ENCODE data around the gene SEC22A.

The SEC22A gene

DNA sequence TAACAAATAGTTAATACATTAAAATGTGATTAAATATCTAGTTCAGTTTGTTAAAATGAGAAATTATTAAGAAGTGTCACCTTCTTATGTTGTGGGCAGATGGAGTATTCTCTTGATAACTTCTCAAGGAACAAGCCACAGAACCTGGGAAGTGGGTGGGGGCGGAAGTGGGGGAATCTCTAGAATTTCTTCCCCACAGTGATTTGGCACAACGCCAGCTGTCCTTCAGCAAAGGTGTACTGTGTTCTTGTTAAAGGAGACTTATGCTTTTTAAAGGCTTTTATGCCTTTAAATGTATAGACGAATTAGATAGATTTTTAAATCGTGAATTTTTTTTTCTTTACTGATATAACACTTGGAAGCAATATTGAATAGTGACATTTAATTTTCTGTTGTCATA lies 42.4 kb downstream of the SEC22A start:
- H3F3A ChIP-seq (ENCODE audit: insufficient read depth, low read length), result no peaks in the 10 kb centered on the region; the same call in 1 of the 2 replicates
- H3K79me2 ChIP-seq (ENCODE audit: insufficient read depth, low read length), result no peaks in the 10 kb centered on the region
- 0 out of 2 replicates have a peak, but pooled peaks cover 7% of the 10 kb centered on the region for H3K9me3 ChIP-seq (ENCODE audit: low read length)
- H3K27ac ChIP-seq (ENCODE audit: low read depth, low read length, poor library complexity, severe bottlenecking), result no peak overlapping the region
- H3K4me3 ChIP-seq (ENCODE audit: low read depth, low read length, poor library complexity, severe bottlenecking), result no peak overlapping the region
- H2AFZ ChIP-seq (ENCODE audit: low read length), result no peak overlapping the region
- TF ChIP-seq, protein P1, sequence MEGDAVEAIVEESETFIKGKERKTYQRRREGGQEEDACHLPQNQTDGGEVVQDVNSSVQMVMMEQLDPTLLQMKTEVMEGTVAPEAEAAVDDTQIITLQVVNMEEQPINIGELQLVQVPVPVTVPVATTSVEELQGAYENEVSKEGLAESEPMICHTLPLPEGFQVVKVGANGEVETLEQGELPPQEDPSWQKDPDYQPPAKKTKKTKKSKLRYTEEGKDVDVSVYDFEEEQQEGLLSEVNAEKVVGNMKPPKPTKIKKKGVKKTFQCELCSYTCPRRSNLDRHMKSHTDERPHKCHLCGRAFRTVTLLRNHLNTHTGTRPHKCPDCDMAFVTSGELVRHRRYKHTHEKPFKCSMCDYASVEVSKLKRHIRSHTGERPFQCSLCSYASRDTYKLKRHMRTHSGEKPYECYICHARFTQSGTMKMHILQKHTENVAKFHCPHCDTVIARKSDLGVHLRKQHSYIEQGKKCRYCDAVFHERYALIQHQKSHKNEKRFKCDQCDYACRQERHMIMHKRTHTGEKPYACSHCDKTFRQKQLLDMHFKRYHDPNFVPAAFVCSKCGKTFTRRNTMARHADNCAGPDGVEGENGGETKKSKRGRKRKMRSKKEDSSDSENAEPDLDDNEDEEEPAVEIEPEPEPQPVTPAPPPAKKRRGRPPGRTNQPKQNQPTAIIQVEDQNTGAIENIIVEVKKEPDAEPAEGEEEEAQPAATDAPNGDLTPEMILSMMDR (IDR thresholded peaks at IDR 0.05; ENCODE audit: low read length), result no peak
- no peaks in the 10 kb centered on the region for H4K20me1 ChIP-seq (ENCODE audit: insufficient read depth, low read length)
- H3K36me3 ChIP-seq (ENCODE audit: insufficient read depth, low read length), result peaks cover 46% of the 10 kb centered on the region
- no peak overlapping the region for H3K9ac ChIP-seq (ENCODE audit: low read length)
- H3K4me1 ChIP-seq (ENCODE audit: insufficient read depth, low read length, severe bottlenecking), result no peaks in the 10 kb centered on the region
- H3K9me2 ChIP-seq (ENCODE audit: low read depth, low read length), result no peaks in the 10 kb centered on the region
- no peak overlapping the region for H3K4me2 ChIP-seq (ENCODE audit: low read length)
- H3K27me3 ChIP-seq (ENCODE audit: insufficient read depth, low read length), result no peaks in the 10 kb centered on the region

DNA sequence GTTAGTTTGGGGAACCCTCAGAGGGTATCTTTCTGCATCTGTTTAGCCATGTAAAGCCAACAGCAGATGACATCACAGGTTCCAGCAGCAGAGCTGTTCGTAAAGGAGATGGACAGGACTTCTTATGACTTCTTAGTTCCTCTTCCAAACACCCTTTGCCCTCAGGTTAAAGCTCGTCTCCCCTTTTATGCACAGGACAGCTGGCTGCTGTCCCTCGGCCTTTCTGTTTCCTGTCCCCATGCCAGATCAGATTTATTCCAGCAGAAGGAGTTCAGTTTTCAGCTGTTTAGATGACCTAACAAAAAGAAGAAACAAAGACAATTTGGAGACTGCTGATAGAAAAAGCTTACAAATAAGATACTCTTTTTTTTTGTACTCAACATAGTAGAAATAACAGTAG lies 45.1 kb downstream of the SEC22A start:
- Histone ChIP-seq H3F3A (ENCODE audit: insufficient read depth, low read length) (no peaks in the 10 kb centered on the region; the same call in none of the 2 replicates), H3K9ac (ENCODE audit: low read length) (no peak overlapping the region), H3K4me2 (ENCODE audit: low read length) (no peak overlapping the region), H3K36me3 (ENCODE audit: insufficient read depth, low read length) (peaks cover 33% of the 10 kb centered on the region), H4K20me1 (ENCODE audit: insufficient read depth, low read length) (no peaks in the 10 kb centered on the region), H3K4me1 (ENCODE audit: insufficient read depth, low read length, severe bottlenecking) (no peaks in the 10 kb centered on the region), H3K9me2 (ENCODE audit: low read depth, low read length) (no peaks in the 10 kb centered on the region), H3K27ac (ENCODE audit: low read depth, low read length, poor library complexity, severe bottlenecking) (no peak overlapping the region), H3K27me3 (ENCODE audit: insufficient read depth, low read length) (no peaks in the 10 kb centered on the region), H3K4me3 (ENCODE audit: low read depth, low read length, poor library complexity, severe bottlenecking) (no peak overlapping the region), H3K79me2 (ENCODE audit: insufficient read depth, low read length) (no peaks in the 10 kb centered on the region), H3K9me3 (ENCODE audit: low read length) (no peaks in the 10 kb centered on the region), H2AFZ (ENCODE audit: low read length) (no peak overlapping the region)
- TF ChIP-seq, protein P1 (IDR thresholded peaks at IDR 0.05; ENCODE audit: low read length), result no peak
- TF ChIP-seq EZH2 (IDR thresholded peaks at IDR 0.05; ENCODE audit: borderline replicate concordance, low read length), result no peak

DNA sequence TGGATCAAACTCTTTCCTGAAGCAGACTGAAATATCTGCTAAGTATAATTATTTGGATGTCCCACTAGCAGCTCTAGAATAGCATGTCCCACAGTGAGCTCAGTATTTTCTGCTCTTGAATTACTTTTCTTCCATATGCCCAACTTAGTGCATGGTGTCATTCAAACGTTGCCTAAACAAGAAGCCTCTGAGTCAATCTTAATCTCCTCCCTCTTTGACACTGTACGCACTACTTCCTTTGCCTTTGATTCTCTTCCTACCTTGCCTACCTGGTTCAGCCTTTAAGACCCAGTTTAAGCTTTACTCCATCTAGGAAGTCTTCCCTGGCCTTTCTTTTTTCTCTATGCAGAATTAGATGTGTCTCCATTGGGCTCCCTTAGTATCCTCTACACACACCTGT lies 54.5 kb downstream of the SEC22A start:
- Histone ChIP-seq H3K36me3 (ENCODE audit: insufficient read depth, low read length) (peaks cover 6% of the 10 kb centered on the region; the same call in 1 of the 2 replicates), H3K27ac (ENCODE audit: low read depth, low read length, poor library complexity, severe bottlenecking) (no peak overlapping the region), H3K79me2 (ENCODE audit: insufficient read depth, low read length) (no peaks in the 10 kb centered on the region), H4K20me1 (ENCODE audit: insufficient read depth, low read length) (no peaks in the 10 kb centered on the region), H3K4me3 (ENCODE audit: low read depth, low read length, poor library complexity, severe bottlenecking) (no peak overlapping the region), H3K9me2 (ENCODE audit: low read depth, low read length) (no peaks in the 10 kb centered on the region), H3K27me3 (ENCODE audit: insufficient read depth, low read length) (no peaks in the 10 kb centered on the region), H2AFZ (ENCODE audit: low read length) (no peak overlapping the region), H3K9me3 (ENCODE audit: low read length) (no peaks in the 10 kb centered on the region), H3K4me1 (ENCODE audit: insufficient read depth, low read length, severe bottlenecking) (no peaks in the 10 kb centered on the region), H3K9ac (ENCODE audit: low read length) (no peak overlapping the region), H3F3A (ENCODE audit: insufficient read depth, low read length) (no peaks in the 10 kb centered on the region; the same call in 1 of the 2 replicates), H3K4me2 (ENCODE audit: low read length) (no peak overlapping the region)
- TF ChIP-seq EZH2 (IDR thresholded peaks at IDR 0.05; ENCODE audit: borderline replicate concordance, low read length), result no peak

GRCh38 chr3:123258359-123258758 lies 56.6 kb downstream of the SEC22A start:
- H3K4me3 ChIP-seq (ENCODE audit: low read depth, low read length, poor library complexity, severe bottlenecking), result no peak overlapping the region
- H3K9ac ChIP-seq (ENCODE audit: low read length), result no peak overlapping the region
- no peaks in the 10 kb centered on the region for H3K9me2 ChIP-seq (ENCODE audit: low read depth, low read length)
- H3K27ac ChIP-seq (ENCODE audit: low read depth, low read length, poor library complexity, severe bottlenecking), result no peak overlapping the region
- TF ChIP-seq EZH2 (IDR thresholded peaks at IDR 0.05; ENCODE audit: borderline replicate concordance, low read length), result no peak
- TF ChIP-seq, protein P1 (IDR thresholded peaks at IDR 0.05; ENCODE audit: low read length), result no peak
- H4K20me1 ChIP-seq (ENCODE audit: insufficient read depth, low read length), result no peaks in the 10 kb centered on the region
- H3K4me1 ChIP-seq (ENCODE audit: insufficient read depth, low read length, severe bottlenecking), result no peaks in the 10 kb centered on the region
- H3K4me2 ChIP-seq (ENCODE audit: low read length), result no peak overlapping the region
- H3K79me2 ChIP-seq (ENCODE audit: insufficient read depth, low read length), result no peaks in the 10 kb centered on the region
- no peaks in the 10 kb centered on the region for H3K9me3 ChIP-seq (ENCODE audit: low read length)
- no peaks in the 10 kb centered on the region for H3F3A ChIP-seq (ENCODE audit: insufficient read depth, low read length)
- H3K36me3 ChIP-seq (ENCODE audit: insufficient read depth, low read length), result no peaks in the 10 kb centered on the region
- no peaks in the 10 kb centered on the region for H3K27me3 ChIP-seq (ENCODE audit: insufficient read depth, low read length)
- no peak overlapping the region for H2AFZ ChIP-seq (ENCODE audit: low read length)
